Measurements from ENCODE around the gene NTPCR. TPM values are rescaled to one million over a fixed set of nuclear protein-coding genes. Genes with fewer than 3 reads are reported as not detected.

Gene NTPCR
- total and polyA plus RNA-seq, 7 donors = 34.8 to 75.1 (median 65.0) TPM

DNA sequence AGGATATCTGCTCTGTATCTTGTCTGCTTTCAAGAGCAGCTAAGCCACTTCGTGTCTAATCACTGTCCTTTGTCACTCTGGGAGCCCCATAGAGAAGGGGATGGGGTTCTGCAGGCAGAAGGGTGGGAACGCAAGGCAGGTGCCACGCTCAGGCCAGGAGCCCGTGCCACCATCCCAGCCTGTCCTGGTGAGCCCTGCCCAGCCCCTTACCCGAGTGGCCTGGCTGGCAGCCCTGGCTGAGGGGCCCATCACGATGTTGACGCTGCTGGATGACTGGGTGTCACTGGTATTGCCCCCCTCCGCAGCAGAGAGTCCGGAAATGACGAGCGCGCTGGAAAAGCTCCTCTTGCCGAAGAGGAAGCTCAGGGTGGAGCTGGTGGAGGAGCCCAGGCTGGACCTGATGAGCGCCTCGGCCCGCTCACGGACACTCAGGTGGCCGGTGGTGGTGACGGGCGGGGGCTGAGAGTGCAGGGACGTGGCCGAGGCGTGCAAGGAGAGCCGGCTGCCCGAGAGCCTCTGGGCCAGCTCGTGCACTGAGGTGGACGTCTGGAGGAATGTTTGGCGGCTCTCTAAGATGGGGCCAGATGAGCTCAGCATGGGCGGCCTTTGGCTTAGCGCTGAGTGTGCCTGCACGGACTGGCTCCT, 35.6 kb downstream of the NTPCR start:
- TF ChIP-seq, protein P1, sequence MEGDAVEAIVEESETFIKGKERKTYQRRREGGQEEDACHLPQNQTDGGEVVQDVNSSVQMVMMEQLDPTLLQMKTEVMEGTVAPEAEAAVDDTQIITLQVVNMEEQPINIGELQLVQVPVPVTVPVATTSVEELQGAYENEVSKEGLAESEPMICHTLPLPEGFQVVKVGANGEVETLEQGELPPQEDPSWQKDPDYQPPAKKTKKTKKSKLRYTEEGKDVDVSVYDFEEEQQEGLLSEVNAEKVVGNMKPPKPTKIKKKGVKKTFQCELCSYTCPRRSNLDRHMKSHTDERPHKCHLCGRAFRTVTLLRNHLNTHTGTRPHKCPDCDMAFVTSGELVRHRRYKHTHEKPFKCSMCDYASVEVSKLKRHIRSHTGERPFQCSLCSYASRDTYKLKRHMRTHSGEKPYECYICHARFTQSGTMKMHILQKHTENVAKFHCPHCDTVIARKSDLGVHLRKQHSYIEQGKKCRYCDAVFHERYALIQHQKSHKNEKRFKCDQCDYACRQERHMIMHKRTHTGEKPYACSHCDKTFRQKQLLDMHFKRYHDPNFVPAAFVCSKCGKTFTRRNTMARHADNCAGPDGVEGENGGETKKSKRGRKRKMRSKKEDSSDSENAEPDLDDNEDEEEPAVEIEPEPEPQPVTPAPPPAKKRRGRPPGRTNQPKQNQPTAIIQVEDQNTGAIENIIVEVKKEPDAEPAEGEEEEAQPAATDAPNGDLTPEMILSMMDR (IDR thresholded peaks at IDR 0.05) = no peak
- Histone ChIP-seq H3K4me3 (no peak overlapping the region), H3K27ac (no peak overlapping the region), H3K9me3 (no peaks in the 10 kb centered on the region), H3K4me1 (peaks cover 21% of the 10 kb centered on the region), H3K27me3 (ENCODE audit: insufficient read depth in 3 of 3, low read length in 2 of 3) (no peaks in the 10 kb centered on the region), H3K36me3 (ENCODE audit: insufficient read depth in 1 of 2, low read depth in 1 of 2) (no peaks in the 10 kb centered on the region)
- ATAC-seq (no peak), DNase-seq (no peak)
- 83 to 86% (median 84%) methylated on average over 28 to 31 of the region's 31 CpGs for WGBS, 3 donors
- intact Hi-C loops (cut with DNase I) = no loop called here

DNA sequence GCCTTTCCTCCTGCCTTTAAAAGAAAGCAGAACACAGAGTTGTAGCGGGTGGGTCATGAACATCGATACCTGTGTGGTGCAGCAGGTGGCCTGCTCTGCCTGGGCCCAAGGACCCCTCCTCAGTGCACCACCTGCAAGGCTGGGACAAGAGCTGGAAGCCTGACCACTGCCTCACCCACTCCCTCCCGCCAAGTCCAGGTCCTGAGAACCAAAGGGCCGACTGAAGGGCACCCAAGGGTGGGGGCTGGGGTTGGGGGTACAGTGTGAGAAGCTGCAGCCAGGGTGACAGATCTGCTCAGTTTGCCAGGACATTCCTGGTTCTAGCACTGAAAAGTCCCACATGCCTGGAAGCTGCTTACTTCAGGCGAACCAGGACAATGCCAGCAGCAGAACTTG, 36.1 kb downstream of the NTPCR start:
- no peaks in the 10 kb centered on the region for H3K36me3 ChIP-seq (ENCODE audit: insufficient read depth in 1 of 2, low read depth in 1 of 2)
- ATAC-seq = no peak
- 92 to 99% (median 95%) methylated on average over 5 of the region's 5 CpGs for WGBS, 3 donors
- no peak overlapping the region for H3K4me3 ChIP-seq
- DNase-seq = no peak
- no peak overlapping the region for H3K27ac ChIP-seq
- H3K27me3 ChIP-seq (ENCODE audit: insufficient read depth in 3 of 3, low read length in 2 of 3) = no peaks in the 10 kb centered on the region
- TF ChIP-seq, protein P1 (IDR thresholded peaks at IDR 0.05) = no peak
- H3K9me3 ChIP-seq = no peaks in the 10 kb centered on the region
- H3K4me1 ChIP-seq = peaks cover 21% of the 10 kb centered on the region
- intact Hi-C loops (cut with DNase I) = no loop called here

DNA sequence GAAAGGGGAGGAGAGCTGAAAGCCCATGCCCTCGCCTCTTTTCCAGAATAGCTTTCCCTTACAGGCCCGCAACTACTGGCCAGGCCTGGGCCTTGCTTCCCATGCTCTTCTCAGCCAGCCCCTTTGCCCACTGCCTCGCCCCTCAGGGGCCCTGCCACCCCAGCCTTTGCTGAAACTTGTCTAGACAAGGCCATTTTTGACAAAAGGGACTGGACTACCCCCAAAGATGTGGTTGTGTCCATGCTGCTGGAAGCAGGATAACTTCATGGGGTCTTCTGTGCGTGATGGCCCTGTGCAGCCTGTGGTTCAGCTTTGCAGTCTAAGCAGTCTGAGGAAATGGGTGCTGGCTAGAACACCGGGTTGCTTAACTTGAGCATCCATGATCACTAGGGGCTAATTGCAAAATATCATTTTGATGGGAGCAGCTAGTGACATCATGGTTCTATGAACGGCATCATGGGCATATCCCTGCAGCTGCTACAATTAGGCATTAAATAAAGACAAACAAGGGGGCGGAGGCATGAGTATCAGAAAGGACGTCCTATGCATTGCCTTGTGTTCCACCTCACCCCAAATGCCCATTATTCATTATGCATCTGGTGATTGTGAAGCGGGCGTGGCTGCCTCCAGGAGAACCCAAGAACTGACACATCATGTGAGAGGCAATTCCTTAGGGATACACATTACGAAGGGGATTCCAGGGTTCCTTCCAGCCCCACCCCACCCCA, 36.8 kb downstream of the NTPCR start:
- H3K4me1 ChIP-seq = peaks cover 21% of the 10 kb centered on the region
- no peak overlapping the region for H3K4me3 ChIP-seq
- H3K36me3 ChIP-seq (ENCODE audit: insufficient read depth in 1 of 2, low read depth in 1 of 2) = no peaks in the 10 kb centered on the region
- no peak for ATAC-seq
- intact Hi-C loops (cut with DNase I) = no loop called here
- TF ChIP-seq, protein P1 (IDR thresholded peaks at IDR 0.05) = no peak
- no peak for DNase-seq
- no peaks in the 10 kb centered on the region for H3K27me3 ChIP-seq (ENCODE audit: insufficient read depth in 3 of 3, low read length in 2 of 3)
- H3K9me3 ChIP-seq = no peaks in the 10 kb centered on the region
- no peak overlapping the region for H3K27ac ChIP-seq
- WGBS, 3 donors = 91 to 97% (median 95%) methylated on average over 11 of the region's 11 CpGs

DNA sequence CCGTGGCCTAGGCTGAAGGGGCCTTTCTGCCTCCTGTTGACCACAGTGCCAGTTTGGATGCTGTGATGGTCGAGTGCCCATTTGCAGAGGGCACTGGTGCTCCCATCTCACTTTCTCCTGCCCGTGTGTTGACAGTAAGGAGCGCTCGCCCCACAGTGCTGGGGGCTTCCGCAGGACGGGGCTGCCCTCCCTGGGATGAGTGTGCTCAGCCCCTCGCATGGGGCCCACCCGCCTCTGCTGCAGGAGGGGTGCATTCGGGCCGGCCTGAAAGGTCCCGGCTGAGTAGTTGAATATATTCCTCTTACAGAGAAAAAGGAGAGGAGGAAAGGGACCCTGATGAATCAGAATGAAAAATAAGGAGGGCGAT, 37.3 kb downstream of the NTPCR start:
- ATAC-seq (no peak), DNase-seq (no peak)
- H3K4me3 ChIP-seq = no peak overlapping the region
- WGBS, 3 donors = 86 to 92% (median 92%) methylated on average over 13 of the region's 13 CpGs
- no peaks in the 10 kb centered on the region for H3K9me3 ChIP-seq
- intact Hi-C loops (cut with DNase I) = no loop called here
- peaks cover 17% of the 10 kb centered on the region for H3K4me1 ChIP-seq
- no peak overlapping the region for H3K27ac ChIP-seq
- no peaks in the 10 kb centered on the region for H3K27me3 ChIP-seq (ENCODE audit: insufficient read depth in 3 of 3, low read length in 2 of 3)
- H3K36me3 ChIP-seq (ENCODE audit: insufficient read depth in 1 of 2, low read depth in 1 of 2) = no peaks in the 10 kb centered on the region
- TF ChIP-seq, protein P1 (IDR thresholded peaks at IDR 0.05) = no peak
